Thymus (tissue), 11 donors: ENCODE data around the gene INSL3. TPM values are rescaled to one million over a fixed set of nuclear protein-coding genes. Genes with fewer than 3 reads are reported as not detected.
"Not testable (repeated sequence)": the region's sequence is repeated elsewhere in the genome, so short reads cannot be mapped to it uniquely, and the experiment has no call there.

Source experiments
- DNase-seq, 9 donors: peaks; one replicate each; pipeline ENCODE4 v3.0.0-alpha.2; 2013; ENCODE audit warnings: low spot score in 9 of 9, low read depth in 6 of 9, missing footprints in 1 of 9
- H3K27ac ChIP-seq, 2 donors: one replicate each; pipeline ENCODE4 v1.5.1; 2013; ENCODE audit warnings: control low read depth in 1 of 2, low read depth in 1 of 2, low read length in 1 of 2, mild to moderate bottlenecking in 1 of 2, moderate library complexity in 1 of 2
- H3K27me3 ChIP-seq, 2 donors: one replicate each; pipeline ENCODE4 v1.5.1; 2013; ENCODE audit warnings: low read length in 1 of 2; ENCODE audit not compliant: control insufficient read depth in 2 of 2, insufficient read depth in 1 of 2
- H3K36me3 ChIP-seq, 2 donors: one replicate each; pipeline ENCODE4 v1.5.1; 2013; ENCODE audit warnings: low read length in 1 of 2, mild to moderate bottlenecking in 1 of 2, moderate library complexity in 1 of 2; ENCODE audit not compliant: control insufficient read depth in 2 of 2, insufficient read depth in 2 of 2
- H3K4me1 ChIP-seq, 2 donors: one replicate each; pipeline ENCODE4 v1.5.1; 2013; ENCODE audit warnings: low read length in 2 of 2; ENCODE audit not compliant: control insufficient read depth in 2 of 2, insufficient read depth in 2 of 2
- H3K4me3 ChIP-seq, 2 donors: one replicate each; pipeline ENCODE4 v1.5.1; 2013; ENCODE audit warnings: low read length in 2 of 2, control low read depth in 1 of 2, mild to moderate bottlenecking in 1 of 2
- H3K9me3 ChIP-seq, 2 donors: one replicate each; pipeline ENCODE4 v1.5.1; 2013; ENCODE audit warnings: low read length in 1 of 2, mild to moderate bottlenecking in 1 of 2; ENCODE audit not compliant: control insufficient read depth in 2 of 2, insufficient read depth in 1 of 2
- WGBS: extraction: QIAGEN DNeasy Blood & Tissue Kit; methylation state at CpG from one replicate; pipeline ENCODE4 v1.1.7; 2013; 5-methylcytosine and 5-hydroxymethylcytosine counted together
- polyA plus RNA-seq: library from polyadenylated mRNA; stranded (reverse); fragments of 200-250 nt; gene quantifications from one replicate; pipeline ENCODE4 v1.2.3, GENCODE V29; 2013
- total RNA-seq: library from RNA; stranded (reverse); fragments of 120-200 nt; gene quantifications from one replicate; pipeline ENCODE4 v1.2.4, GENCODE V29; 2013
- donor health status: healthy.

INSL3 gene
- total and polyA plus RNA-seq, 2 donors, result 0.33 to 2.1 TPM

DNA sequence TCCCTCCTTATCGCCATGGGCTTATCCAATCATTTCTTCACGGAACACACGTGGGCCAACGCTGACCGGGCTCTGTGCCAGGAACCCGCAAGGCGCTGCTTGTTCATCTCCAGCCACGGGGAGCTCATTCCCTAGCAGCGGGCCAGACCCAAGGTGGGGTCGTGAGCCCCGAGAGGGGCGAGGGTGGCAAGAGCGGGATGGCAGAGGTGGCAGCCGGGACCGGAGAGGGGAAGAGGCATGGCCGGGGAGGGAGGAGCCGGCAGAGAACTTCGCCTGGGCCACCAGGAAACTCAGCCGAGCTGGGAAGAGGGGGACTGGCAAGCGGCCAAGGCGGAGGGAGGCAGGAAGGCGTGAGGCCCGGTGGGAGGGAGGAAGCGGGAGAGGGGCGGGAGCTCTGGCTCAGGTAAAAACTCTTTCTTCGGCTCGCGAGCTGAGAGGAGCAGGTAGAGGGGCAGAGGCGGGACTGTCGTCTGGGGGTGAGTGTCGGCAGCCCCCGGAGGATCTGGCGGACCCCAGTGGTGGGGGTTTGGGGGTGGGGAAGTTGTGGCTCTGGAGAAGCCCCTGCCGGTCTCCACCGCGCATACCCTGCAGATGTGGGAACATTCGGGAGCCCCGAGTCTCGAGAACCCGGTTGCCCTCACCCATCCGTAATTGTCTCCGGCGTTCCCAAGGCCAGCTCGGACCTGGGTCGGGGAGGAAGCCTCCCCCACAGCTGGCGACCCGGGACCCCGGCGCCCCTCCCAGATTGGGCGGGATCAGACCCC, 26.4 kb downstream of the INSL3 start, which contains the start of gene B3GNT3:
TSS of gene B3GNT3 (plus strand) at position 408 of the 764 bp plus-strand sequence. CDS start 12,670 bp downstream, outside the sequence.
- Histone ChIP-seq H3K27me3 (peaks cover 25 to 50% of the 10 kb centered on the region in 2 donors), H3K4me1 (peaks cover 0 to 11% of the 10 kb centered on the region in 2 donors), H3K36me3 (no peaks in the 10 kb centered on the region), H3K9me3 (peaks cover 2 to 6% of the 10 kb centered on the region in 2 donors), H3K4me3 (no peak within 1 kb of the TSS), H3K27ac (no peak within 1 kb of the TSS)
- 9% methylated on average over 50 of the region's 50 CpGs for WGBS
- no peak for DNase-seq

- peaks cover 25 to 50% of the 10 kb centered on the region in 2 donors for H3K27me3 ChIP-seq
- 82% methylated on average over 9 of the region's 9 CpGs for WGBS
- peaks cover 2 to 6% of the 10 kb centered on the region in 2 donors for H3K9me3 ChIP-seq
- H3K27ac ChIP-seq, result no peak overlapping the region
- no peak for DNase-seq
- H3K4me1 ChIP-seq, result peaks cover 0 to 11% of the 10 kb centered on the region in 2 donors
- peaks cover 0 to 3% of the 10 kb centered on the region in 2 donors for H3K36me3 ChIP-seq
- no peak overlapping the region for H3K4me3 ChIP-seq
Measured at GRCh38 chr19:17794412-17794730, 26.9 kb downstream of the INSL3 start.

- Histone ChIP-seq H3K4me3 (no peak overlapping the region), H3K4me1 (peaks cover 0 to 7% of the 10 kb centered on the region in 2 donors), H3K9me3 (peaks cover 2 to 6% of the 10 kb centered on the region in 2 donors), H3K36me3 (peaks cover 22 to 27% of the 10 kb centered on the region in 2 donors), H3K27ac (no peak overlapping the region), H3K27me3 (peaks cover 13 to 23% of the 10 kb centered on the region in 2 donors)
- WGBS, result 83% methylated on average over 6 of the region's 6 CpGs
- DNase-seq, result no peak
Measured at GRCh38 chr19:17790059-17790780, 31.1 kb downstream of the INSL3 start.

DNA sequence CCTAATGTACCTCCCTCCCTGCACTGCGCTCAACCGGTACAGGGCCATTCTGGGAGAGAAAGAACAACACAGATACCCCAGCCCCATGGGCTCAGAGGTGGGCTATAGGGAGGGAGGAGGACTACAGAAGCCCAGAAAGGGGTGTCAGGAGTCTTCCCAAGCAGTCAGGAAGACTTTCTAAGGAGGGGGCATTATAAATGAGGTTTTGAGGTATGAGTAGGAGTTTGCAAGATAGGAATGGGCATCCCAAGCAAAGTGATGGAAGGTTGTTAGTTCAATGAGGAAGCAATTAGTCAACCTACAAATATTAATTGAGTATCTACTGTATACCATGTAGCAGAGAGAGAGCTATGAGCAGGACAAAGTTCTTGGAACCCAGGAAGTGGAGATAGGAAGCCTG, 32.7 kb downstream of the INSL3 start:
- no peak for DNase-seq
- Histone ChIP-seq H3K4me1 (no peaks in the 10 kb centered on the region), H3K27ac (no peak overlapping the region), H3K36me3 (peaks cover 38 to 42% of the 10 kb centered on the region in 2 donors), H3K4me3 (no peak overlapping the region), H3K9me3 (no peaks in the 10 kb centered on the region), H3K27me3 (peaks cover 0 to 8% of the 10 kb centered on the region in 2 donors)
- WGBS, result 99% methylated on average over 2 of the region's 2 CpGs

GRCh38 chr19:17787274-17787913, 33.9 kb downstream of the INSL3 start:
- Histone ChIP-seq H3K27ac (no peak overlapping the region), H3K27me3 (no peaks in the 10 kb centered on the region), H3K9me3 (no peaks in the 10 kb centered on the region), H3K36me3 (peaks cover 44 to 51% of the 10 kb centered on the region in 2 donors), H3K4me3 (no peak overlapping the region), H3K4me1 (no peaks in the 10 kb centered on the region)
- no peak for DNase-seq
- WGBS, result 98% methylated on average over 14 of the region's 14 CpGs

- DNase-seq, result peak in 8 of 9 donors; percentile 20 to 75 (median 52)
- no peaks in the 10 kb centered on the region for H3K9me3 ChIP-seq
- peaks cover 60 to 64% of the 10 kb centered on the region in 2 donors for H3K36me3 ChIP-seq
- 81% methylated on average over 32 of the region's 32 CpGs for WGBS
- H3K27me3 ChIP-seq, result no peaks in the 10 kb centered on the region
- H3K27ac ChIP-seq, result no peak overlapping the region
- H3K4me3 ChIP-seq, result no peak overlapping the region
- no peaks in the 10 kb centered on the region for H3K4me1 ChIP-seq
Measured at GRCh38 chr19:17784201-17785008, 36.9 kb downstream of the INSL3 start.

GRCh38 chr19:17783721-17784120, 37.6 kb downstream of the INSL3 start:
- peaks cover 59 to 64% of the 10 kb centered on the region in 2 donors for H3K36me3 ChIP-seq
- H3K27me3 ChIP-seq, H3K4me3 ChIP-seq, H3K9me3 ChIP-seq, DNase-seq, H3K4me1 ChIP-seq, H3K27ac ChIP-seq: not testable (repeated sequence)
- WGBS, result 98% methylated on average over 5 of the region's 5 CpGs

GRCh38 chr19:17780781-17781180, 40.5 kb downstream of the INSL3 start:
- H3K4me3 ChIP-seq, result no peak overlapping the region
- WGBS, result 100% methylated on average over 2 of the region's 2 CpGs
- H3K9me3 ChIP-seq, result no peaks in the 10 kb centered on the region
- H3K27me3 ChIP-seq, result no peaks in the 10 kb centered on the region
- H3K36me3 ChIP-seq, result peaks cover 54 to 57% of the 10 kb centered on the region in 2 donors
- no peaks in the 10 kb centered on the region for H3K4me1 ChIP-seq
- DNase-seq, result no peak
- no peak overlapping the region for H3K27ac ChIP-seq
